Thyroid gland (tissue), 4 donors: ENCODE data around the gene PTPRH. TPM values are rescaled to one million over a fixed set of nuclear protein-coding genes. Genes with fewer than 3 reads are reported as not detected.
A peak's percentile ranks its signal among the peaks of the same experiment; 100 is the strongest.

Experiments used
- DNase-seq, 2 donors: peaks; one replicate each; pipeline ENCODE4 v3.0.0-alpha.2; 2019
- H3K27ac ChIP-seq, 3 donors: fragments of 200-600 bp; sonication (generic); 1 replicate in 2 of 3; 2 replicates in 1 of 3; pipeline ENCODE4 v1.5.1; 2016 to 2019; ENCODE audit warnings: mild to moderate bottlenecking in 1 of 3, moderate library complexity in 1 of 3
- H3K27me3 ChIP-seq: fragments of 200-600 bp; sonication (generic); one replicate; pipeline ENCODE4 v1.5.1; 2019
- H3K36me3 ChIP-seq, 2 donors: fragments of 200-600 bp; sonication (generic); one replicate each; pipeline ENCODE4 v1.5.1; 2016 to 2019
- H3K4me1 ChIP-seq, 2 donors: fragments of 200-600 bp; sonication (generic); one replicate each; pipeline ENCODE4 v1.5.1; 2017 to 2019
- H3K4me3 ChIP-seq, 3 donors: fragments of 200-600 bp; sonication (generic); replicated peaks in 1 of 3; 1 replicate in 2 of 3; 2 replicates in 1 of 3; pipeline ENCODE4 v1.5.1; 2016; ENCODE audit warnings: mild to moderate bottlenecking in 1 of 3
- H3K9me3 ChIP-seq: fragments of 200-600 bp; sonication (generic); one replicate; pipeline ENCODE4 v1.5.1; 2017
- CTCF ChIP-seq, 6 experiments: fragments of 200-600 bp in 3 of 6; fragments of 450-650 bp in 3 of 6; sonication (generic) in 3 of 6; IDR thresholded peaks; one replicate each; pipeline ENCODE4 v1.5.1; 2016 to 2019; ENCODE audit warnings: antibody characterized with exemption in 6 of 6, mild to moderate bottlenecking in 2 of 6, inconsistent platforms in 1 of 6, moderate library complexity in 1 of 6
- POLR2A ChIP-seq, 2 donors: fragments of 450-650 bp; IDR thresholded peaks; one replicate each; pipeline ENCODE4 v1.6.1; 2017; ENCODE audit warnings: antibody characterized with exemption in 2 of 2, mild to moderate bottlenecking in 2 of 2, moderate library complexity in 1 of 2
- WGBS, 2 donors: methylation state at CpG; one replicate each; pipeline ENCODE4 v1.1.5; 2017; 5-methylcytosine and 5-hydroxymethylcytosine counted together
- intact Hi-C: fragments of 100-400 bp; cut with DNase I; formaldehyde crosslinking; loops from one replicate; pipeline ENCODE4 v1.15.1; 2023
- total RNA-seq, 4 donors: library from RNA; depleted of rRNA; stranded (reverse); fragments of >200 nt; gene quantifications; one replicate each; pipeline ENCODE4 v1.2.3, GENCODE V29; 2016

The PTPRH gene
- total RNA-seq, 4 donors from 2014 or later: 0.11 to 2.6 (median 0.54) TPM; not detected in 1

DNA sequence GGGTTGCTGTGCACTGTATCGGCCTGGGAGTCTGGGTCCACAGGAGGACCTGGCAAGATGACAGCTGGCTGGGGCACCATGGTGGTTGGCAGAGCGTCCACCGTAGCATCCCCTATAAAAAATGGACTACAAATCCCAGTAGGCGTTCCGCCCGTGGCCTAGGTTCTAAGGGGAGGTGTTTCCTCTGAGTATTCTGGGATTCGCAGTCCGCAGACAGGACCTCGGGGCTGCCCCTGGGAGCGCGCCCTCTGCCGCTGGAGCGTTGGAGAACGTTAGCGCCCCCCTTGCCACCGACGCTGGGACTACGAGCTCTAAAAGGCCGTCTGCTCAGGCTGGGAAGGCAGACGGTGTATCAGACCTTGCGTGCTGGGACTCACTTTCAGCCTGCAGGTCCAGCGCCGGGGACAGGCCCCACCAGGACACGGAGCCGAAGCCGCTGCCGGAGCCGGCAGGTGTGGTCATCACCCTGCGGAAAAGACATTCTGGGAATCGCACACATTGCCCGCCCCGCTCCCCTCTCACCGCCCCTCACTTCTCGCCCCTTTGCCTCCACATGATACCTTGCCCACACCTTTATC is 43.3 kb downstream of the PTPRH start:
- H3K4me3 ChIP-seq: peak overlapping the region in 2 of 3 donors; percentile 24 to 49
- H3K27ac ChIP-seq: no peak overlapping the region
- H3K36me3 ChIP-seq: no peaks in the 10 kb centered on the region
- H3K27me3 ChIP-seq: peaks cover 8% of the 10 kb centered on the region
- WGBS, 2 donors: 0 to 2% methylated on average over 27 to 33 of the region's 34 CpGs
- peak; percentile 45 to 75 for DNase-seq
- H3K9me3 ChIP-seq: no peaks in the 10 kb centered on the region
- H3K4me1 ChIP-seq: peaks cover 6 to 8% of the 10 kb centered on the region in 2 donors
- no peak for TF ChIP-seq POLR2A (IDR thresholded peaks at IDR 0.05)
- TF ChIP-seq CTCF (IDR thresholded peaks at IDR 0.05): peak in 4 of 6 experiments; percentile 17 to 31 (median 26)
- intact Hi-C loops: no loop called here

GRCh38 chr19:55161571-55162322 is 47.6 kb downstream of the PTPRH start:
- no peak overlapping the region for H3K27ac ChIP-seq
- H3K4me1 ChIP-seq: no peaks in the 10 kb centered on the region
- intact Hi-C loops: no loop called here
- H3K4me3 ChIP-seq: no peak overlapping the region
- WGBS, 2 donors: 27 to 44% methylated on average over 26 to 32 of the region's 61 CpGs
- DNase-seq: no peak
- H3K36me3 ChIP-seq: no peaks in the 10 kb centered on the region
- no peaks in the 10 kb centered on the region for H3K9me3 ChIP-seq
- TF ChIP-seq POLR2A (IDR thresholded peaks at IDR 0.05): no peak
- no peak for TF ChIP-seq CTCF (IDR thresholded peaks at IDR 0.05)
- H3K27me3 ChIP-seq: peaks cover 9% of the 10 kb centered on the region

DNA sequence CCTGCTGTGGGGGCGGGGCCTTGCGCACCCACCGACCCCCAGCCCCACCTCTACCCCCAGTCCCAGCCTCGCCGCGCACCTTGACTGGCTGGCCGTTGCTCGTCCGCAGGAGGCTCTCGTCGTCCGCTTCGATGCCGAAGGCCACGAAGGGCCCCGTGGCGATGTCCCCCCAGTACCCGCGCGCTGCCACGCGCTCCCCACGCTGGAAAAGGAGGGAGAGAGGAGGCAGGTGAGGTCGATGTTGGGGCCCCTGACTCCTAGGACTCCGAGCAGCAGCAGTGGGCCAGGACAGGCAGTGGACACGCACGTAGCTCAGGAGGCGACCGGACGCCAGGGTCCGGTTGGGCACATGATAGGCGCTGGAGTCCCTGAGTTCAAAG is 48.3 kb downstream of the PTPRH start:
- peaks cover 17% of the 10 kb centered on the region for H3K27me3 ChIP-seq

DNA sequence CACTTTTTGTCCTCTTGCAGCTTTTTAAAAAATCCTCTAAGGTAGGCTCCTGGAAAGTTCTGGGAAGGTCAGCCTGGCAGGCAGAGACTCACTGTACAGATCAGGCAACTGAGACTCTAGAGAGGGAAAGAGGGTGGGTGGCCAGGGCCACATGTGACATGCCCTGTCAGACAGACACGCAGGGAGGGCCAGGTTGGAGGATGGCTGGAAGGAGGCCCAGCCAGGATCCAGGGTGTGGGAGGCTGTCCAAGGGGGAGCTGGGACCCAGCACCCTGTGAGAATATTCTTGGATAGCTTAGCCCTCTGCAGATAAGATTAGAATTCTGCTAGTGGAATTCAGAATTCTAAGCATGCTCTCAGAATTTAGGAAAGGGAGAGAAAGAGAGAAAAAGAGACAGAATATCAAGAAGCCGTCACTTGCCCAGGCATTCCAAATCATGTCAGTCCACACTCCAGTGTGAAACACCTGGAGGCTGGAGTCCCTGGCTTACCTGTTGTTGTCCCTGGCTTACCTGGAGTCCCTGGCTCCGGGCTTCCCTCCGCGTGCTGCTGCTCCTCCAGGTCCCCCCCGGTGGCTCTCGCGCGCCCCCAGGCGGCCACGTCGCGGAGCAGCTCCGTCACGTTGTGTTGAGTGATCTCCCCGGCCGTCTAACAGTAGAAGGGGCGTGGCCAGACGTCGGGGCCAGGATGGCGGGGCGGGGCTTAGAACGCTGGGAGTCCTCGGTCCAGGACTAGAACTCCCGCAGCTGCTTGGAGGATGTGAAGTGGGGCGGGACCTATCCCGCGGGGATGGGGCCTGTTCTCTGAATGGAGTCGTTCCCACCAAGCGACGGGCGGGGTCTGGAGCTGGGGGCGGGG is 48.9 kb downstream of the PTPRH start:
- Histone ChIP-seq H3K36me3 (no peaks in the 10 kb centered on the region), H3K27me3 (peaks cover 20% of the 10 kb centered on the region), H3K4me1 (peaks cover 0 to 6% of the 10 kb centered on the region in 2 donors), H3K4me3 (no peak overlapping the region), H3K27ac (no peak overlapping the region), H3K9me3 (no peaks in the 10 kb centered on the region)
- intact Hi-C loops: no loop called here
- WGBS, 2 donors: 8 to 19% methylated on average over 9 to 26 of the region's 33 CpGs
- TF ChIP-seq POLR2A (IDR thresholded peaks at IDR 0.05): no peak
- TF ChIP-seq CTCF (IDR thresholded peaks at IDR 0.05): peak; percentile 55 to 84 (median 69)
- peak; percentile 81 to 82 for DNase-seq

More for the DNA sequence above, 48.3 kb downstream of the PTPRH start:
- no peaks in the 10 kb centered on the region for H3K9me3 ChIP-seq
- no peak overlapping the region for H3K27ac ChIP-seq
- peaks cover 0 to 4% of the 10 kb centered on the region in 2 donors for H3K4me1 ChIP-seq
- no peak for DNase-seq
- H3K36me3 ChIP-seq: no peaks in the 10 kb centered on the region
- no peak for TF ChIP-seq POLR2A (IDR thresholded peaks at IDR 0.05)
- no peak for TF ChIP-seq CTCF (IDR thresholded peaks at IDR 0.05)
- WGBS, 2 donors: 21 to 26% methylated on average over 27 to 28 of the region's 32 CpGs
- H3K4me3 ChIP-seq: no peak overlapping the region
- intact Hi-C loops: no loop called here
